OCI-M2 (cell line): ENCODE measurements around the gene IGLL5.
"Not testable (repeated sequence)": the region's sequence is repeated elsewhere in the genome, so short reads cannot be mapped to it uniquely, and the experiment has no call there.

Experiments used
- DNase-seq: peaks from one replicate; lab custom pipeline; 2025; ENCODE audit not compliant: unreplicated experiment; lab: John Stamatoyannopoulos, UW

Gene IGLL5

GRCh38 chr22:22884010-22884887 is 3.4 kb upstream of the IGLL5 start:
- no peak for DNase-seq

- DNase-seq, result no peak
These were observed 2.5 kb upstream of the IGLL5 start for GRCh38 chr22:22884888-22885840.

GRCh38 chr22:22886546-22886945 is 1.1 kb upstream of the IGLL5 start:
- no peak for DNase-seq

GRCh38 chr22:22888571-22889353 is 1.1 kb downstream of the IGLL5 start:
- DNase-seq, result no peak

- no peak for DNase-seq
These were observed 2.5 kb downstream of the IGLL5 start for GRCh38 chr22:22890085-22890484.

- no peak for DNase-seq
These were observed 3.6 kb downstream of the IGLL5 start for GRCh38 chr22:22891139-22891621.

GRCh38 chr22:22892096-22893052 is 4.8 kb downstream of the IGLL5 start:
- no peak for DNase-seq

GRCh38 chr22:22893077-22893805 is 5.6 kb downstream of the IGLL5 start:
- DNase-seq, result no peak

GRCh38 chr22:22893891-22894739 is 6.5 kb downstream of the IGLL5 start:
- DNase-seq, result no peak

GRCh38 chr22:22894740-22895731 is 7.4 kb downstream of the IGLL5 start:
- DNase-seq, result no peak

- no peak for DNase-seq
These were observed 8.3 kb downstream of the IGLL5 start for GRCh38 chr22:22895776-22896445.

GRCh38 chr22:22896601-22897000 is 9.0 kb downstream of the IGLL5 start:
- no peak for DNase-seq

GRCh38 chr22:22897091-22897490 is 9.5 kb downstream of the IGLL5 start:
- DNase-seq, result no peak

GRCh38 chr22:22897947-22898346 is 10.3 kb downstream of the IGLL5 start:
- DNase-seq, result no peak

GRCh38 chr22:22898411-22898950 is 10.9 kb downstream of the IGLL5 start:
- not testable (repeated sequence) for DNase-seq
